ENCODE measurements around the gene CXCL17. TPM values are rescaled to one million over a fixed set of nuclear protein-coding genes. Genes with fewer than 3 reads are reported as not detected.
A peak's percentile ranks its signal among the peaks of the same experiment; 100 is the strongest.

The CXCL17 gene
- total and polyA plus RNA-seq, 2 donors (not counting 1 experiment from before 2014, with no cell fraction given) = not detected

DNA sequence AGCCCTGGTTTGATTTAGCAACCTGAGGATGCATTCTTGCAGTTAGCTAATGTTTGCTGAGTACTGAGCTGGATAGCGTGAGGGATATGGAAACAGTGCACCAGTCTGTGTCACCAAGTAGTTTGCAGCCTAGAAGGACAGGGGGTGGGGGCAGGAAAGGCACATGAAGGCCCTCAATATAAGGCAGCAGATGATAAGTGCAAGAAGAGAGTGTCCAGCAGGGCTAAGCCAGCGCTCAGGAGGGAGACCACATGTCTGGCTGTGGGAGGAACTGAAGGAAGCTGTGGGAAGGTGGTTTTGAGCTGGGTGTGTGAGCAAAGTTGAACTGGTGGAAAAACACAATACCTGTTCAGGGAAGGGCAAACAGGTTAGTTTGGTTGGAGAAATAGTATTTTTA lies 1.7 kb downstream of the CXCL17 start:
- H3K4me3 Mint-ChIP-seq = no peak overlapping the region
- Histone ChIP-seq H3K9me3 (ENCODE audit: control extremely low read depth in 1 of 3, control insufficient read depth in 2 of 3, insufficient read depth in 1 of 3, low read length in 2 of 3) (no peaks in the 10 kb centered on the region), H2AFZ (ENCODE audit: insufficient read depth, low read depth, low read length, poor library complexity, severe bottlenecking) (no peak overlapping the region), H3K27ac (ENCODE audit: low read length in 2 of 2) (no peak overlapping the region), H3K4me2 (replicated peaks; ENCODE audit: low read depth, low read length, poor library complexity, severe bottlenecking) (no peak overlapping the region), H3K36me3 (replicated peaks in 1 of 2; ENCODE audit: control extremely low read depth in 1 of 2, control insufficient read depth in 1 of 2, extremely low read depth in 1 of 2, insufficient read depth in 2 of 2, low read length in 1 of 2) (no peaks in the 10 kb centered on the region), H3K4me1 (ENCODE audit: control insufficient read depth in 2 of 2, insufficient read depth in 2 of 2, low read length in 2 of 2) (peaks cover 0 to 7% of the 10 kb centered on the region in 2 donors), H3K79me2 (ENCODE audit: control insufficient read depth, insufficient read depth, low read length) (no peaks in the 10 kb centered on the region), H4K20me1 (ENCODE audit: control insufficient read depth, insufficient read depth, low read length, poor library complexity, severe bottlenecking) (no peaks in the 10 kb centered on the region), H3K9ac (ENCODE audit: low read length) (no peak overlapping the region), H3K27me3 (replicated peaks in 1 of 4; ENCODE audit: control extremely low read depth in 1 of 4, control insufficient read depth in 3 of 4, insufficient read depth in 4 of 4, low read length in 3 of 4) (peaks cover 0 to 5% (median 0%) of the 10 kb centered on the region in 4 experiments), H3K4me3 (ENCODE audit: control extremely low read depth in 1 of 5, extremely low read depth in 1 of 5, insufficient read depth in 1 of 5, low read depth in 2 of 5, low read length in 4 of 5) (no peak overlapping the region)
- ChIA-PET CTCF (interaction anchor here (0.6 to 3.3 kb wide), 32 partner anchors 9 to 620 kb away, joined by 3 to 61 read pairs (median 5); partner anchors contain the start of genes CEACAM1 and LIPE), POLR2A (no interaction called here)
- DNase-seq (no peak), ATAC-seq (ENCODE audit: low read depth) (no peak)
- peaks cover 8% of the 10 kb centered on the region for H3K4me1 Mint-ChIP-seq
- H3K27ac Mint-ChIP-seq = no peak overlapping the region
- 20% methylated on average over 2 of the region's 2 CpGs for WGBS (ENCODE audit: insufficient coverage)
- H3K9me3 Mint-ChIP-seq (ENCODE audit: insufficient read depth) = no peaks in the 10 kb centered on the region
- TF ChIP-seq, protein P1, sequence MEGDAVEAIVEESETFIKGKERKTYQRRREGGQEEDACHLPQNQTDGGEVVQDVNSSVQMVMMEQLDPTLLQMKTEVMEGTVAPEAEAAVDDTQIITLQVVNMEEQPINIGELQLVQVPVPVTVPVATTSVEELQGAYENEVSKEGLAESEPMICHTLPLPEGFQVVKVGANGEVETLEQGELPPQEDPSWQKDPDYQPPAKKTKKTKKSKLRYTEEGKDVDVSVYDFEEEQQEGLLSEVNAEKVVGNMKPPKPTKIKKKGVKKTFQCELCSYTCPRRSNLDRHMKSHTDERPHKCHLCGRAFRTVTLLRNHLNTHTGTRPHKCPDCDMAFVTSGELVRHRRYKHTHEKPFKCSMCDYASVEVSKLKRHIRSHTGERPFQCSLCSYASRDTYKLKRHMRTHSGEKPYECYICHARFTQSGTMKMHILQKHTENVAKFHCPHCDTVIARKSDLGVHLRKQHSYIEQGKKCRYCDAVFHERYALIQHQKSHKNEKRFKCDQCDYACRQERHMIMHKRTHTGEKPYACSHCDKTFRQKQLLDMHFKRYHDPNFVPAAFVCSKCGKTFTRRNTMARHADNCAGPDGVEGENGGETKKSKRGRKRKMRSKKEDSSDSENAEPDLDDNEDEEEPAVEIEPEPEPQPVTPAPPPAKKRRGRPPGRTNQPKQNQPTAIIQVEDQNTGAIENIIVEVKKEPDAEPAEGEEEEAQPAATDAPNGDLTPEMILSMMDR (IDR thresholded peaks at IDR 0.05) = no peak
- no peak for TF ChIP-seq EZH2 (IDR thresholded peaks at IDR 0.05; ENCODE audit: borderline replicate concordance, insufficient read depth, low read depth, low read length, poor library complexity, severe bottlenecking)
- intact Hi-C loops (cut with micrococcal nuclease) = no loop called here
- peaks cover 16% of the 10 kb centered on the region for H3K27me3 Mint-ChIP-seq

DNA sequence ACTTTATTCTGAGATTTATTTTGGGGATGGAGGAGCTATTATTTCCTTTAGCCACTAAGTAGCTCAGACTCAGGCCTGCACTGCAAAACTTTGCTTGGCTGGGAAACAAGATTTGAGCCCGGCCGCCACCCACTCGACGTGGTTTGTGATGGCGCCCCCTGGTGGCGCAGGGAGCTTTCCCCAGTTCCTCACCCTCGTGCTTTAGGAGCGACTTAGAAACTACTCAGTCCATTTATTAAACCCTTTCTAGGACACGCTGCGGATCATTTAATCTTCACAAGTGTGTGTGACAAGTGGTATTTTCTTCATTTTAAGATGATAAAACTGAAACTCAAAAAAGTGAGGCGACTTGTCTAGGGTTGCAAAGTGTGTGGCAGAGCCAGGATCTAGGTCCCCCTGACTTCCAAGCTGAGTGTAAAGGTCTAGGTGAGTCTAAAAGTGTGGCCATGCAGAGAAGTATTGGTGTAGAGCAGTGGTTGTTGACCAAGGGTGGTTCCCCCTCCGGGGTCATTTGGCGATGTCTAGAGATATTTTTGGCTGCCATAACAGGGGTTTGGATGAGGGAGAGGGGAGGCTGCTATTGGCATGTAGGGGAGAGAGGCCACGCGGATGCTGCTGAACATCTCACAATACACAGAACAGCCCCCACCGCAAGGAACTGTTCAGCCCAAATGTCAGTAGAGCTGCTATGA lies 2.2 kb downstream of the CXCL17 start:
- no peaks in the 10 kb centered on the region for H3K79me2 ChIP-seq (ENCODE audit: control insufficient read depth, insufficient read depth, low read length)
- H3K27me3 ChIP-seq (replicated peaks in 1 of 4; ENCODE audit: control extremely low read depth in 1 of 4, control insufficient read depth in 3 of 4, insufficient read depth in 4 of 4, low read length in 3 of 4) = peaks cover 0 to 5% (median 0%) of the 10 kb centered on the region in 4 experiments
- TF ChIP-seq, protein P1 (IDR thresholded peaks at IDR 0.05) = peak; percentile 96
- no peak for TF ChIP-seq EZH2 (IDR thresholded peaks at IDR 0.05; ENCODE audit: borderline replicate concordance, insufficient read depth, low read depth, low read length, poor library complexity, severe bottlenecking)
- no peaks in the 10 kb centered on the region for H3K9me3 Mint-ChIP-seq (ENCODE audit: insufficient read depth)
- no peak overlapping the region for H3K4me3 ChIP-seq (ENCODE audit: control extremely low read depth in 1 of 5, extremely low read depth in 1 of 5, insufficient read depth in 1 of 5, low read depth in 2 of 5, low read length in 4 of 5)
- no peaks in the 10 kb centered on the region for H3K9me3 ChIP-seq (ENCODE audit: control extremely low read depth in 1 of 3, control insufficient read depth in 2 of 3, insufficient read depth in 1 of 3, low read length in 2 of 3)
- no peaks in the 10 kb centered on the region for H3K36me3 ChIP-seq (replicated peaks in 1 of 2; ENCODE audit: control extremely low read depth in 1 of 2, control insufficient read depth in 1 of 2, extremely low read depth in 1 of 2, insufficient read depth in 2 of 2, low read length in 1 of 2)
- no peak overlapping the region for H2AFZ ChIP-seq (ENCODE audit: insufficient read depth, low read depth, low read length, poor library complexity, severe bottlenecking)
- WGBS (ENCODE audit: insufficient coverage) = 35% methylated on average over 10 of the region's 16 CpGs
- intact Hi-C loops (cut with micrococcal nuclease) = no loop called here
- H3K4me3 Mint-ChIP-seq = no peak overlapping the region
- H3K9ac ChIP-seq (ENCODE audit: low read length) = no peak overlapping the region
- H3K4me1 Mint-ChIP-seq = peaks cover 8% of the 10 kb centered on the region
- peaks cover 0 to 7% of the 10 kb centered on the region in 2 donors for H3K4me1 ChIP-seq (ENCODE audit: control insufficient read depth in 2 of 2, insufficient read depth in 2 of 2, low read length in 2 of 2)
- peak overlapping the region; percentile 40 for H3K4me2 ChIP-seq (replicated peaks; ENCODE audit: low read depth, low read length, poor library complexity, severe bottlenecking)
- peak; percentile 57 for ATAC-seq (ENCODE audit: low read depth)
- ChIA-PET CTCF (interaction anchor here (0.7 to 3.3 kb wide), 36 partner anchors 8 to 619 kb away, joined by 3 to 61 read pairs (median 5); partner anchors contain the start of gene CEACAM1), POLR2A (interaction anchor here (0.6 kb wide), 1 partner anchor 1078 kb away, joined by 4 read pairs; no protein-coding TSS in a partner anchor)
- H3K27ac Mint-ChIP-seq = no peak overlapping the region
- peaks cover 16% of the 10 kb centered on the region for H3K27me3 Mint-ChIP-seq
- H4K20me1 ChIP-seq (ENCODE audit: control insufficient read depth, insufficient read depth, low read length, poor library complexity, severe bottlenecking) = no peaks in the 10 kb centered on the region
- DNase-seq = peak; percentile 83
- H3K27ac ChIP-seq (ENCODE audit: low read length in 2 of 2) = no peak overlapping the region
